ENCODE data around the gene ELF4. TPM values are rescaled to one million over a fixed set of nuclear protein-coding genes. Genes with fewer than 3 reads are reported as not detected.

ELF4 gene
- total and polyA plus RNA-seq, 2 of the 13 experiments (the other 11 are each of a cell fraction or from before 2014, with no cell fraction given), result 1.3 to 2.6 TPM

DNA sequence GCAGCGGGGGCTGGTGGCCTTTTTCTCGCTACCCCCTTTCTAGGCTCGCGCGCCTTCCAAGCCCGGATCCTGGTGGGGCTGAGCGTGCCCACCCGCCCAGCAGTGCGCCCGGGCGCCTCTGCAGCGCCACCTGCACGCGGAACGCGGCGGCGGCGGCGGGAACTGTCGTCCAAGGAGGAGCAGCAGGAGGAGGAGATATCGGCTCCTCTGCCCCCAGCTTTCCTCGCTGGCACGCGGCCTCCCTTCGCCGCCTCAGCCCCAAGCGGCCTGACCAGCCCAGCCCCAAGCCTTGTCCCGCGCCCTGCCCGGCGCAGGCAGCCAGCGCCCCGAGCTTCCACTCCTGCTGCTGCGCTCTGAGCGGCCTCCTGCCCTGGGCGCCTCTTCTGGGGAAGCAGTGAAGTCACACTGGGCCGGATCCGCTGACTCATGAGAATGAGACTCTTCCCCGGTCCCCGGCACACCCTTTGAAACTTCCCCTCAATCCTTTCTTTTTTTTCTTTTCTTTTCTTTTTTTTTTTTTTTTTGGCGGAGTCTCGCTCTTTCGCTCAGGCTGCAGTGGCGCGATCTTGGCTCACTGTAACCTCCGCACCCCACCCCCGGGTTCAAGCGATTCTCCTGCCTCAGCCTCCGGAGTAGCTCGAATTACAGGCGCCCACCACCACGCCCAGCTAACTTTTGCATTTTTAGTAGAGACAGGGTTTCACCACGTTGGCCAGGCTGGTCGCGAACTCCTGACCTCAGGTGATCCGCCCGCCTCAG lies 10.6 kb upstream of the ELF4 start (continued):
- TF ChIP-seq KDM2A (CRISPR knock-in tag; IDR thresholded peaks at IDR 0.05; ENCODE audit: borderline replicate concordance, low read depth) (peak; percentile 63; the same call in 1 of the 2 replicates), AHR (CRISPR knock-in tag; IDR thresholded peaks at IDR 0.05) (no peak), ZFP36L2 (CRISPR knock-in tag; IDR thresholded peaks at IDR 0.05) (no peak), ZSCAN31 (CRISPR knock-in tag; IDR thresholded peaks at IDR 0.05; ENCODE audit: low read depth) (no peak), ZNF33A (CRISPR knock-in tag; IDR thresholded peaks at IDR 0.05; ENCODE audit: borderline replicate concordance) (no peak), JDP2 (CRISPR knock-in tag; IDR thresholded peaks at IDR 0.05; ENCODE audit: borderline replicate concordance) (no peak), ZFX (CRISPR knock-in tag; IDR thresholded peaks at IDR 0.05; ENCODE audit: low read depth) (peak; percentile 33; the same call in 1 of the 2 replicates), SMYD3 (CRISPR knock-in tag; IDR thresholded peaks at IDR 0.05) (no peak), ZNF263 (CRISPR knock-in tag; IDR thresholded peaks at IDR 0.05) (peak; percentile 71), ZNF660 (CRISPR knock-in tag; IDR thresholded peaks at IDR 0.05; ENCODE audit: borderline replicate concordance, low read depth) (no peak), SALL1 (CRISPR knock-in tag; IDR thresholded peaks at IDR 0.05) (peak; percentile 51)
- TF ChIP-seq, protein P1, sequence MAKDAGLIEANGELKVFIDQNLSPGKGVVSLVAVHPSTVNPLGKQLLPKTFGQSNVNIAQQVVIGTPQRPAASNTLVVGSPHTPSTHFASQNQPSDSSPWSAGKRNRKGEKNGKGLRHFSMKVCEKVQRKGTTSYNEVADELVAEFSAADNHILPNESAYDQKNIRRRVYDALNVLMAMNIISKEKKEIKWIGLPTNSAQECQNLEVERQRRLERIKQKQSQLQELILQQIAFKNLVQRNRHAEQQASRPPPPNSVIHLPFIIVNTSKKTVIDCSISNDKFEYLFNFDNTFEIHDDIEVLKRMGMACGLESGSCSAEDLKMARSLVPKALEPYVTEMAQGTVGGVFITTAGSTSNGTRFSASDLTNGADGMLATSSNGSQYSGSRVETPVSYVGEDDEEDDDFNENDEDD (CRISPR knock-in tag; IDR thresholded peaks at IDR 0.05; ENCODE audit: borderline replicate concordance), result peak; percentile 67; the same call in 1 of the 2 replicates
- TF ChIP-seq, protein P2, sequence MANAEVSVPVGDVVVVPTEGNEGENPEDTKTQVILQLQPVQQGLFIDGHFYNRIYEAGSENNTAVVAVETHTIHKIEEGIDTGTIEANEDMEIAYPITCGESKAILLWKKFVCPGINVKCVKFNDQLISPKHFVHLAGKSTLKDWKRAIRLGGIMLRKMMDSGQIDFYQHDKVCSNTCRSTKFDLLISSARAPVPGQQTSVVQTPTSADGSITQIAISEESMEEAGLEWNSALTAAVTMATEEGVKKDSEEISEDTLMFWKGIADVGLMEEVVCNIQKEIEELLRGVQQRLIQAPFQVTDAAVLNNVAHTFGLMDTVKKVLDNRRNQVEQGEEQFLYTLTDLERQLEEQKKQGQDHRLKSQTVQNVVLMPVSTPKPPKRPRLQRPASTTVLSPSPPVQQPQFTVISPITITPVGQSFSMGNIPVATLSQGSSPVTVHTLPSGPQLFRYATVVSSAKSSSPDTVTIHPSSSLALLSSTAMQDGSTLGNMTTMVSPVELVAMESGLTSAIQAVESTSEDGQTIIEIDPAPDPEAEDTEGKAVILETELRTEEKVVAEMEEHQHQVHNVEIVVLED (CRISPR knock-in tag; IDR thresholded peaks at IDR 0.05; ENCODE audit: borderline replicate concordance), result no peak
- TF ChIP-seq, protein P3, sequence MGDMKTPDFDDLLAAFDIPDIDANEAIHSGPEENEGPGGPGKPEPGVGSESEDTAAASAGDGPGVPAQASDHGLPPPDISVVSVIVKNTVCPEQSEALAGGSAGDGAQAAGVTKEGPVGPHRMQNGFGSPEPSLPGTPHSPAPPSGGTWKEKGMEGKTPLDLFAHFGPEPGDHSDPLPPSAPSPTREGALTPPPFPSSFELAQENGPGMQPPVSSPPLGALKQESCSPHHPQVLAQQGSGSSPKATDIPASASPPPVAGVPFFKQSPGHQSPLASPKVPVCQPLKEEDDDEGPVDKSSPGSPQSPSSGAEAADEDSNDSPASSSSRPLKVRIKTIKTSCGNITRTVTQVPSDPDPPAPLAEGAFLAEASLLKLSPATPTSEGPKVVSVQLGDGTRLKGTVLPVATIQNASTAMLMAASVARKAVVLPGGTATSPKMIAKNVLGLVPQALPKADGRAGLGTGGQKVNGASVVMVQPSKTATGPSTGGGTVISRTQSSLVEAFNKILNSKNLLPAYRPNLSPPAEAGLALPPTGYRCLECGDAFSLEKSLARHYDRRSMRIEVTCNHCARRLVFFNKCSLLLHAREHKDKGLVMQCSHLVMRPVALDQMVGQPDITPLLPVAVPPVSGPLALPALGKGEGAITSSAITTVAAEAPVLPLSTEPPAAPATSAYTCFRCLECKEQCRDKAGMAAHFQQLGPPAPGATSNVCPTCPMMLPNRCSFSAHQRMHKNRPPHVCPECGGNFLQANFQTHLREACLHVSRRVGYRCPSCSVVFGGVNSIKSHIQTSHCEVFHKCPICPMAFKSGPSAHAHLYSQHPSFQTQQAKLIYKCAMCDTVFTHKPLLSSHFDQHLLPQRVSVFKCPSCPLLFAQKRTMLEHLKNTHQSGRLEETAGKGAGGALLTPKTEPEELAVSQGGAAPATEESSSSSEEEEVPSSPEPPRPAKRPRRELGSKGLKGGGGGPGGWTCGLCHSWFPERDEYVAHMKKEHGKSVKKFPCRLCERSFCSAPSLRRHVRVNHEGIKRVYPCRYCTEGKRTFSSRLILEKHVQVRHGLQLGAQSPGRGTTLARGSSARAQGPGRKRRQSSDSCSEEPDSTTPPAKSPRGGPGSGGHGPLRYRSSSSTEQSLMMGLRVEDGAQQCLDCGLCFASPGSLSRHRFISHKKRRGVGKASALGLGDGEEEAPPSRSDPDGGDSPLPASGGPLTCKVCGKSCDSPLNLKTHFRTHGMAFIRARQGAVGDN (CRISPR knock-in tag; IDR thresholded peaks at IDR 0.05), result peak; percentile 81
- TF ChIP-seq, protein P4, sequence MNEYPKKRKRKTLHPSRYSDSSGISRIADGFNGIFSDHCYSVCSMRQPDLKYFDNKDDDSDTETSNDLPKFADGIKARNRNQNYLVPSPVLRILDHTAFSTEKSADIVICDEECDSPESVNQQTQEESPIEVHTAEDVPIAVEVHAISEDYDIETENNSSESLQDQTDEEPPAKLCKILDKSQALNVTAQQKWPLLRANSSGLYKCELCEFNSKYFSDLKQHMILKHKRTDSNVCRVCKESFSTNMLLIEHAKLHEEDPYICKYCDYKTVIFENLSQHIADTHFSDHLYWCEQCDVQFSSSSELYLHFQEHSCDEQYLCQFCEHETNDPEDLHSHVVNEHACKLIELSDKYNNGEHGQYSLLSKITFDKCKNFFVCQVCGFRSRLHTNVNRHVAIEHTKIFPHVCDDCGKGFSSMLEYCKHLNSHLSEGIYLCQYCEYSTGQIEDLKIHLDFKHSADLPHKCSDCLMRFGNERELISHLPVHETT (CRISPR knock-in tag; conservative IDR thresholded peaks at IDR 0.05), result no peak
- TF ChIP-seq, protein P5, sequence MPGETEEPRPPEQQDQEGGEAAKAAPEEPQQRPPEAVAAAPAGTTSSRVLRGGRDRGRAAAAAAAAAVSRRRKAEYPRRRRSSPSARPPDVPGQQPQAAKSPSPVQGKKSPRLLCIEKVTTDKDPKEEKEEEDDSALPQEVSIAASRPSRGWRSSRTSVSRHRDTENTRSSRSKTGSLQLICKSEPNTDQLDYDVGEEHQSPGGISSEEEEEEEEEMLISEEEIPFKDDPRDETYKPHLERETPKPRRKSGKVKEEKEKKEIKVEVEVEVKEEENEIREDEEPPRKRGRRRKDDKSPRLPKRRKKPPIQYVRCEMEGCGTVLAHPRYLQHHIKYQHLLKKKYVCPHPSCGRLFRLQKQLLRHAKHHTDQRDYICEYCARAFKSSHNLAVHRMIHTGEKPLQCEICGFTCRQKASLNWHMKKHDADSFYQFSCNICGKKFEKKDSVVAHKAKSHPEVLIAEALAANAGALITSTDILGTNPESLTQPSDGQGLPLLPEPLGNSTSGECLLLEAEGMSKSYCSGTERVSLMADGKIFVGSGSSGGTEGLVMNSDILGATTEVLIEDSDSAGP (CRISPR knock-in tag; IDR thresholded peaks at IDR 0.05; ENCODE audit: borderline replicate concordance), result peak; percentile 53; the same call in 1 of the 2 replicates
- TF ChIP-seq, protein P6, sequence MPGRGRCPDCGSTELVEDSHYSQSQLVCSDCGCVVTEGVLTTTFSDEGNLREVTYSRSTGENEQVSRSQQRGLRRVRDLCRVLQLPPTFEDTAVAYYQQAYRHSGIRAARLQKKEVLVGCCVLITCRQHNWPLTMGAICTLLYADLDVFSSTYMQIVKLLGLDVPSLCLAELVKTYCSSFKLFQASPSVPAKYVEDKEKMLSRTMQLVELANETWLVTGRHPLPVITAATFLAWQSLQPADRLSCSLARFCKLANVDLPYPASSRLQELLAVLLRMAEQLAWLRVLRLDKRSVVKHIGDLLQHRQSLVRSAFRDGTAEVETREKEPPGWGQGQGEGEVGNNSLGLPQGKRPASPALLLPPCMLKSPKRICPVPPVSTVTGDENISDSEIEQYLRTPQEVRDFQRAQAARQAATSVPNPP (CRISPR knock-in tag; IDR thresholded peaks at IDR 0.05), result no peak

All from HepG2 (cell line).